NOMO-1 (cell line): ENCODE measurements around the gene POLR3B.
"Not testable (repeated sequence)": the region's sequence is repeated elsewhere in the genome, so short reads cannot be mapped to it uniquely, and the experiment has no call there.

Source experiments
- DNase-seq, 2 experiments: peaks; one replicate each; lab custom pipeline; 2025; ENCODE audit not compliant: unreplicated experiment in 2 of 2; lab: John Stamatoyannopoulos, UW

Gene POLR3B

DNA sequence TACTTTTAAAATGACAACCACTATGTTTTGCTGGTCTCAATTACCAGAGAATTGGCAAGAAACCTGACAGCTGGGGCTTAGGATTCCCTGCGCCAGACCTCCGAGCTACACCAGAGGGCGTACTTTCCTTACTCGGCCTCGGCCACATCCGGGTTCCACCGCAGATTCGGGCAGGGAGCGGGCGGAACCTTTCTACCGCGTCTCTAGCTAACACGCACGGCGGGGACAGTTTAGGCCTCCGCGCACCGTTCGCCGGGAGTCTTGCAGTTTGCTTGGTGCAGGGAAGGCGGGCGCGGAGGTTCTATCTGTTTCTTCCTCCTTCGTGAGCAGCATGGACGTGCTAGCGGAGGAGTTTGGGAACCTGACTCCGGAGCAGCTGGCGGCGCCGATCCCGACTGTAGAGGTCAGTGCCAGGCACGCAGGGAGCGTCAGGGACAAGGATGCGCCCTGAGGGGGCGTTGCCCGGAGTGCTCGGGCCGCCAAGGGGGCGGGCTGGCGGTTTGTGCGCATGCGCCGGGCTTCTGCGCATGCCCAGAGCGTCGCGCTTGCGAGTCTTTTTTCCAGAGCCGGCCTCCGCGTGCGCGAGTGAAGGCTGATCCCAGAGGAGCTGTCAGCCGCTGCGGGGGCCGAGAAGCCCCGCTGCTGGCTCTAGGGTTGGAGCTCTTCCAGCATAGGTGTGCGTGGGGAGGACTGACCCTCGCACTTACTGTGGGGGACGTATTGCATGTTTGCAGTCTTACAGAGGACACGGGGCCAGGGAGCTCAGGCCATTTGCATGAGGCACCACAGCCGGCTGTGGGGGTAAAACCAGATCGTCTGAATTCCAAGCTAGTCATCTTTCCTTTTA lies at the start of gene POLR3B:
Gene POLR3B, plus strand, starts transcription at position 200 of the 847 bp plus-strand sequence. Its CDS starts 132 bp downstream, at position 332.
- DNase-seq: peak; percentile 91 to 93

DNA sequence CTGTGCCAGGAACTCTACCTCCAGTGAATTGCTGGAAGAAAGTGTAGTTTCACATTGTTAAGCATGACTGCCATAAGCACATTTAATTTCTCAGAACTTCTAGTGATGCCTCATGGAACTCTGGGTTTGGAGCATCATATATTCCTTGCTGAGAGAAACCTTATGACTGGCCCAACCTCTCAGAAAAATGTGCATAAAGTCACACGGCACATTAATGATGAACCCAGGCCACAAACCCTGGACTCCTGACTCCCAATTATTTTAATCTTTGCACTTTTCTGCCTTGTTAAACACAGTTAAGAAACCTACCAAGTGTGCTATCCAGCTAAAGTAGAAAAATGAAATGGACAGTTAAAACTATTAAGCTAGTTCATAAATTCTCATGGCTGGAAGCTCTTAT lies 49.4 kb upstream of the POLR3B start:
- no peak for DNase-seq

DNA sequence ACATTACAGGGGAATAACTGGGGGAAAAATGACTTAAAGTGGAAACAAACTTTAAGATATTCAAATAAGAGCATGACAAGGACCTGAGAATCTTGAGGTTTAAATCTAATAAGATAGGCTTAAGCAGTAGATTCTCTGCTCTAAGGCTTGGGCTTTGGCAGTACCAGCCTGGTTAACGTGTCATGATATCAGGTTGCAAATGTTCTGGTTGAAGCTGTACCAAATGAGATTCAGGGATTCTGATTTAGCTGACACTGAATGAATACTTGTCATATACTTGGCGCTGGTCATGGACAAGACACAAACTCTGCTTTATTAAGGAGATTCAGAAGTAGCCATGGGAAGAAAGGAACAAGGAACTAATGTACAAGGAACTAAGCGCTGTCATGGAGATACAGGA lies 48.9 kb upstream of the POLR3B start:
- no peak for DNase-seq

DNA sequence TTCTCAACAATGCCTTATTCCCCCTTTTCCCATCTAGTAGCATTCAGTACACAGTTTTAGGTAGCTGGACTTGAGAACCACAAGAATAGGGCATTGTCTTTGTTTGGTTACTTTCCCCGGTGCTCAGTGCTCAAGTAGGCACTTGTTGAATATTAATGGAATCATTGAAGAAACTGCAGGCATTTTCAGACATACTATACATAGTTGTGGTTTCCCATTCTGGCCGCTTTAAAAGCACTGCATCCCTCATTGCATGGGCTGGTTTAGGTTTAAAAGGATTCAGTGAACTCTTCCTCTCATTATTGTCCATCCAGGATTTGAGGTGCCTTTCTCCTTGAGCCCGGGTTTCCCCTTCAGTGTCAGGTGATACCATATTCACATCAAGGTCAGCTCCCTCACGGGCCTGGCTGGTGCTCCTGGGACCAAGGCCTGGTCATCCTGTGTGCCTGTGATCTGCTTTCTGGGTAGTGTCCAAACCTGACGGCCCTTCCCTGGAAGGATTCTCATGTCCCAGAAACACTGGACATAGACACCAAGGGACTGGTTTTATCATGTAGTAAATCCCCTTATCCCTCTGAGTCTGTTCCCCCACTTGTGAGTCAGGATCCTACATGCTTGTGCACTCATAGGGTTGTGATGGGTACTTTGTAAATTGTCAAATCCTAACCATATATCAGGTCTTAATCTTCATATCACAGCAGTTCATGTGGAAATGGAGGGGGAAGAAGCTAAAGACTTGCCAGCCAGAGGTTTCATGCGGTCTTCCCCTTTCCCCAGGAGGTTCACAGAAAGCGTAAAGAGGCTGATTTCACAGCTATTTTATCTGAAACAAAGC lies 47.7 kb upstream of the POLR3B start:
- DNase-seq: no peak

DNA sequence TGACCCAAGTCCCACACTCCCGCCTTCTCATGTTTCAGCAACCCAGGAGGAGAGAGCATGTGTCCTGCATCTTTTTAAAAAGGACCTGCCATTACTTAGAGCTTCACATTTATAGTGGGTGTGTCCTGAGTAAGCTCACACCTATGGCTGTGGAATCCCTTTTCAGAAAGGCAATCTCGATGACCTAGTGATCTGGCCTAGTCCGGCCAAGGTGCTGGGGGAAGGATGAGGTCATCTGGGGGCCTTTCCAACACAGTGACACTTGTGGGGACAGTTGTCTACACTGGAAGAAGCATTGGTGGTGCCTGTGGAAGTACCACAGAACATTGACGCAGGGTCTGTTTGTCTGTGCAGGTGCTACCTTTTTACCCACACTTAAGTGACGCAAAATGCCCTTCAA lies 46.9 kb upstream of the POLR3B start:
- DNase-seq: no peak

DNA sequence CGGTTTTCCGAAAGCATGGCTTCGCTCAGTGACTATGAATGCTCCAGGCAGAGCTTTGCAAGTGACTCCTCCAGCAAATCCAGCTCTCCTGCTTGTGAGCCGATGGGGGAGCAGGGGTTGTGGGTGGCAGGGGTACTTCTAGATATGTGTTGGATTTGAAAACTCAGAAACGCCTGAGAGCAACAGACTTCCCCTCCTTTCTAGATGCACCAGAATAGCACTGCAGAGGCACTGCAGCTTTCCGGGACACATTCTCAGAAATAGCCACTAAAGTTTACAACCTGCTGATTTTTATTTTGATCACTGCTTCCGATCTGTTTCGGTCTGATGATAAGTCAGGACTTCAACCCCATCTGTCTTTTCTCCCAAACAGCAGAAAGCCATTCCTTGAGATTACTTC lies 46.4 kb upstream of the POLR3B start:
- DNase-seq: peak in 1 of 2 experiments; percentile 34

DNA sequence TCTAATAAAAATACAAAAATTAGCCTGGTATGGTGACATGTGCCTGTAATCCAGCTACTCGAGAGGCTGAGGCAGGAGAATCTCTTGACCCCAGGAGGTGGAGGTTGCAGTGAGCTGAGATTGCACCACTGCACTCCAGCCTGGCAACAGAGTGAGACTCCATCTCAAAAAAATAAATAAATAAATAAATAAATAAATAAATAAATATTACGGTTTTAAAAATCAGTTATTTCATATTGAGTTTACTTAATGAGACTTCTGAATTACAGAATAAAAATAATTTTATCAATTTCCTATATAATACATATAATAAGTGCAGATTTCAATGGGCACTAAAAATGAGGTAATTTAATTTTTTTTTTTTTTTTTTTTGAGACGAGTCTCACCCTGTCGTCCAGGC lies 44.1 kb upstream of the POLR3B start:
- not testable (repeated sequence) for DNase-seq

DNA sequence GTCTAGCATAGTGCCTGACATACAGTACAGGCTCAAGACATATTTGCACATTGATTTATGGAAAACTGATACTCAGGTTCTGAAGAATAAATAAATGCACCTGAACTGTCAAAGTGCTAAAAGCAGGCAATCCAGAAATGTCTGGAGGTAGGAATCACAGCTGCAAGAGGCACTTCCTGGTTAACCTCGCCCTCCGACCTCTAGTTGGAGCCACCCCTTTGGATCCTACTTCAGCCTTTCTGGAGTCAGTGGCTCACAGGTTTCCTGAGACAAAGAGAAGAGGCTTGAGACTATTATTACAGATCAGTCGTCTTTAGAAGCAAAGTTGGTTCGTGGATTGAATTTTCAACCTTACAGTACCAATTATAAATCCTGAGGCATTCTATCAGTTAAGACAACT lies 42.0 kb upstream of the POLR3B start:
- no peak for DNase-seq

DNA sequence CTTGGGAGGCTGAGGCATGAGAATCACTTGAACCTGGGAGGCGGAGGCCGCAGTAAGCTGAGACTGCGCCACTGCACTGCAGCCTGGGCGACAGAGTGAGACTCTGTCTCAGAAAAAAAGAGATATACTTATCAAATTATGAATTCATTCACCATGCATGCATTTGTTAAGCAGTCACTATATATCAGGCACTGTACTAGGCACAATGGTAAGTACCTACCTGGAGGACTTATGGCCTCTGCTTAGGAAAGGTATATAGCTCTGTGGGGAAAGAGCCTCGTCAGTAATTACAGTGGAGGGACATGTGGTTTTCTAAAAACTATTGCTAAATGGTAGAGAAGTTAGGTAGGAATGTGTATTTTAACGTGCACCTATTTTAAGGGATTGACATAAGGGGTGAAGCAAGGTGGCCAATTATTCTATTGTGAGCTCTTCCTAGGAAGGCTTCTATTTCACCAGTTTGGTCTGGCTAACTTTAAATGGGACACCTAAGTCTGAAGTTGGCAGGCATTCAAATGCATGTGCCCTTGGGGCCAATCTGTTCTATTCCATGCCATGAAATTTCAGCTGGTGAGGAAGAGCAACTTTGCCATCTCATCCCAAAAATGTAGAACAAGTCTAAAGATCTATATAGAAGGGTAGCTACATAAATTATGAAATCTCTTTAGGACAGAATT lies 40.0 kb upstream of the POLR3B start:
- DNase-seq: no peak

DNA sequence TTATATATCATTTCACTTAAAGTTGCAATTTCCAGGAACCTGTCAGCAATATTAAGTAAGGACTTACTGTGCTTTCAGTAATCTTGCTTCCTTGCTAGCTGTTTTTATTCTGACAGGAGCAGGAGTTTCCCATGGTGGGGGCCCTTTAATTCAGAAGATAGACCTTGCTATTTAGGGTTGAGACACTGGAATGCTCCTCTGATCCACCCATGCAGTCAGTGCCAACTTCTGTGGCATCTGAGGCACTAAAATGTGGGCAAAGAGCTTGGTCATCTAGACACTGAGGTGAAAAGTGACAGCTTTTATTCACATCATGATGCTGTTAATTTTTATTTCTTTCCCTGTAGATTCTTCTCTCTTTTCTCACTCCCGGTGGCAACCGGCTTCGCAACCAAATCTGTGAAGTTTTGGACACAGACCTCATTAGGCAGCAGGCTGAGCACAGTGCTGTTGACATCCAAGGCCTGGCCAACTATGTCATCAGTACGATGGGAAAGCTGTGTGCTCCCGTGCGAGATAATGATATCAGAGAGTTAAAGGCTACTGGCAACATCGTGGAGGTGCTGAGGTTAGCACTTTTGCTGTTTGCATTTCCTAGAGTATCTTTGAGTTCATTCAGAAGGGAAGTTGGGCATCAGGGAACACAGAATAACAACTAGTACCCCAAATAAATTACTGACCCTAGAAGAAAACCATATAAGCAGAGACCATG lies 36.3 kb upstream of the POLR3B start:
- no peak for DNase-seq

DNA sequence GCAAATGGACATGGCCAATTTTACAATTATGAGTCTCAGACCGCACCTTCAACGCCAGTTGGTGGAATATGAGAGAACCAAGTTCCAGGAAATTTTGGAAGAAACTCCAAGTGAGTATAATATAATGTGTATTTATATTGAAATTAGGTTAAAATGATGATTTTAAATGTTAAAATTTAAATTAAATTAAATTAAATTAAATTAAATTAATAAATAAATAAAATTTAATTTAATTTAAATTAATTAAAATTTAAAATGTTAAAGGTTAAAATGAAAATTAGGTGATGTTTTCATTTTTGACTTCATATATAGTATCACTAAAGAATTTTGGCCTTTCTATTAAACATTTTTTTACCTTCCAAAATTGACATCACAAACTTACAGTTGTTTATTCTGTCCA lies 34.0 kb upstream of the POLR3B start:
- no peak for DNase-seq

DNA sequence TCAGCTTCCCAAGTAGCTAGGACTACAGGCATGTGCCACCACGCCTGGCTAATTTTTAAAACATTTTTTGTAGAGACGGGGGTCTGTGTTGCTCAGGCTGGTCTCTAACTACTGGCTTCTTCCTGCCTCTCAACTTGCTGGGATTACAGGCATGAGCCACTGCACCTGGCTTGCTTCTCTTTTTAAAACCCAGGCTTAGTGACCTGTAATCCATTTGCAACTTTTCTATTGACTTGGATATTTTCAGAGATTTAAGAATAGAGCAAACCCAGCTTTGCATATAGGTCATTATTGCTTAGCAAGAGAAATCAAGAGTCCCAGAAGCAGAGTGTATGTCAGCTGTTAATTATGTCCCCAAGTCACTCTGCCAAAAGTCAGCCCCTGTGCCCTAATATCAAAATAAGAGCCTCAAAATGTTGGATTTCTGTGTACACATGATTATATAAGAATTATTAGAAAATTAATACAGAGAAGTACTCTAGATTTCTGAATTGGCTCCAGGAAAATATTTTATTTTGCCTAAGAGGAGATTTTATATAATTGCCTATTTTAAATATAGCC lies 30.2 kb upstream of the POLR3B start:
- no peak for DNase-seq

DNA sequence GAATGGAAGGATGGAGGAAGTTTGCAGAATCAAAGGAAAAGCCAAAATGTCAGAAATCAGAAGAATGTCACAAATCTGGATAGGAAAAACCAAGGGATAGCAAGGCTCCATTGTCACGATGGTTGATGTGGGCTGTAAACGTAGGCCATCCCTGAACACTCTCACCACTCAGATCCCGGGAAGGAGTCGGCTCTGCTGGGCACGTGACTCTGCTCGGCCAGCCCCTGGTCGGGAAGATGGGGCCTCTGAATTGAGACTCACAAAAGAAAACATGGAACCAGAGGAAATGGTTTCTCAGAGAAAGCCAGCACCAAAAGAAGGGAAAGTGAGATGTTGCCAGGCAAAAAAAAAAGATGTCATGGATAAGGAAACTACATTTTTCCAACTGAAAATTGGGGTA lies 28.8 kb upstream of the POLR3B start:
- no peak for DNase-seq

DNA sequence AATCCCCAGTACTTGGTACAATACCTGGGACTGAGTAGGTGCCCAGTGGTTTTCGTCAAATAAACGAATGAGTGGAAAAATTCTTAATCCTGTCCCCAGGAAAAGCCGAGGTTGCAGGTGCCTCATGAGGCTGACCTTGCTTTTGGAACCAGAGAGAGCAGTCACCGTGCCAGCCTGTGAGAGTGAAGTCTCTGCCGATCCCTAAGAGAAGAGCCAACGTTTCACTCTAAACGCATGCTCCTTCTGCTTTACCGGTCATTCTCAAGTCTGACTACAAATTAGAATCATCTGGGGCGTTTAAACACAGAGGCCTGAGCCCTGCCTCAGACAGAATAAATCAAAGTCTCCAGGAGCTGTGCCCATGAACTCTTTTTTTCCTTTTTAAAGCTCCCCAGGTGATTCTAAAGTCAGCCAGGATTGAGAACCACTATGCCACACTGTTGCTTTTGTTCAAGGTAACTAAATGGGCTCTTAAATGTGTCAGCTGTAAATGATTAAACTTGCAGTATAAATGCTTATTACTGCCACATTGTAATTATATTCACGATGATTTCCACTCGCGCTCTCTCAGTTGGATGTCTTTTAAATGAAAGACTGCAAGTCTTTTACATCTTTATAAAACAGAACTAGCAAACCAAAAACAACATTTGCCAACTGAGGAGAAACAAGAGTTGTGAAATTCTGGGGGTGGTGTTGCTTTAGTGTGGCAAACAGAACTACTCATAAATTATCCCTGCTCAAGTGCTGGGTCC lies 28.1 kb upstream of the POLR3B start:
- peak; percentile 64 to 66 for DNase-seq

DNA sequence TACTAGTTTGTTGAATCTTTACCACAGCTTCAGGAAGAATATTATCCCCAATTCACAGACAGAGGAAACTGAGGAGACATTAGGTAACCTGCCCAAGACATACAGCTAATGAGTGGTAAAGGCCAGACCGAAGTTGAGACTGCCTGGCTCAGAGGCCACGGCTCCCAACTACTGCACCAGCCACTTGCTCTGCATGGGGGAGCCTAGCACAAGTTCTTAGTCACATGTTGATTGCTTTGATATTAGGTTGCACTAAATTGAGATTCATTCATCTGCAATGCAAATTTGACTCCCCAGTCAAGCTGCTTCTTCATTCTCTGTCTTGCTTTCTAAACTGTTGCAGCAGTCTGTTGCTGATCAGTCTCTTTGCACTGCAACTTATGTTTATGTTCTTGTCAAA lies 25.9 kb upstream of the POLR3B start:
- DNase-seq: no peak

DNA sequence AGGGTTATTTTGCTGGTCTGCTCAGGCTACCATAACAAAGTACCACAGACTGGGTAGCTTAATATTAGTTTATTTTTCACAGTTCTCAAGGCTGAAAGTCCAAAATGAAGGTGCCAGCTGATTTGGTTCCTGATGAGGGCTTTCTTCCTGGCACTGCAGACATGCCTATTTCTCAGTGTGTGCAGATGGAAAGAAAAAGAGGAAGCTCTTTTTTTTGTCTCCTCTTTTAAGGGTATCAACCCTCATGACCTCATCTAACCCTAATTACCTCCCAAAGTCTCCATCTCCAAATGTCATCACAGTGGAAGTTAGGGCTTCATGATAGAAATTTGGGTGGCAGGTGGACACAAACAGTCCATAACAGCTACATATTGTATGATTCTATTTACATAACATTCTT lies 25.0 kb upstream of the POLR3B start:
- DNase-seq: peak; percentile 32 to 76

DNA sequence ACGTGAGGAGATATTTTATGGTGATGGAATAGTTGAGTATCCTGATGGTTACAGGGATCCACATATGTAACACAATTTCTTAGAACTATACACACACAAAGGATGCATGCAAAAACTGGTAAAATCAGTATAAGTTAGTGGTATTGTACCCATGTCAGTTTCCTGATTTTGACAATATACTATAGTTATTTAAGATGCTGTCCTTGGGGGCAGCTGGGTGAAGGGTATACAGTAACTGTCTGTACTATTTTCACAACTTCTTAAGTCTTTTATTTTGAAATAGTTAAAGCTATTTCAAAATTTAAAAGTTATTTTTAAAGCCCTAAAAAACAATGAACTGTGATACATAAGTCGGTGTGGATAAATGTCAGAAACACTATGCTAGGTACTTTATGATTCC lies 24.5 kb upstream of the POLR3B start:
- DNase-seq: no peak

DNA sequence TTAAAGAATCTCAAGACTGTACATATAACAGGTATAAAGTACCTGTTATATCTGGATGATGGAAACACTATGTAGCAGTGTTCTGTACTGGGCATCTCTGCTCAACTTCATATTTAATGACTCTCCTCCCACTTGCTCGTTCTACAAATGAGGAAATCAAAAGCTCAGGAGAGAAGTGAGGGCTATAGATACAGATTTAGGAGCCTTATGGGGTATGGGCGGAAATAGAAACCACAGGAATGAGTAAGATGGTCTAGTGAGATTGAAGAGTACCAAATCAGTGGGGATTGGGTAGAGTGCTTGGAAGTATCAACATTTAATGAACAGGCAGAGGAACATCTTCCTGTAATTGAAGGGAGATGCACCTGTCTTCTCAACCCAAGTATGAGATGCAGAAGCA lies 23.8 kb upstream of the POLR3B start:
- peak; percentile 66 to 72 for DNase-seq

DNA sequence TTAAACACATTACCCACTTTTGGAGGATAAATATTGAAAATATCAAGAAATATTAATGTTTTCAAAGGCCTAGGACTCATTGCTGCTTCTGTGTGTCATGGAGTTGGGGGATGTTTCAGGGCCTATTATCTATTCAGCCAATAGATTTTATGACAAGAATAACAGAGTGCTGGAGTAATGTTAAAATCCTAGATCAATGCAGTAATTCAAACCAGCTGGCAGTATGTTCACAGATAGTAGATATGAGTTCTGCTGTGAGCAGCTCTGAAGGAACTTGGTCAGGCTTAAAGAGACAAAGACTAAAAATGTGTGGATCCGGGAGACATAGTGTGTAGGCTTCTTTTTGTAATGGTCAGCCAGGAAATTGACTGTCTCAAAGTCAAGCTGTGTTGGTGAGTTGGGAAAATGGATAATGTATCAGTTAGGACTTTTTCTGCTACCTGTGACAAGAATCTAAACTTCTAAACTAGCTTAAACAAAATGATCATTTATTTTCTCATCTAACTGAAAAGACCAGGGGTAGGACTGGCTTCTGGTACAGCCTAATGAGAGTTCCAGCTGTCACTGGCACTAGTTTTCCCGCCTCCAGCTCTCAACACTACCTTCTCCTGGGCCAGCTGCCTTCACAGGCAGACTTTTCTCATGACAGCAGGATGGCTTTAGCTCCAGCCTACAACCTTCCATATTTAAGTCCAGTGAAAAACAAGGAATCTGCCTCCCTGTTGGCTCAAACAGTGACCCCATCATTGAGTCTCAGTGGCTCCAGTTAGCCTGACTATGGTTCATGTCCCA lies 16.3 kb upstream of the POLR3B start:
- no peak for DNase-seq
